Activated CD8-positive, alpha-beta memory T cell treated with anti-CD3 and anti-CD28 coated beads for 36 hours (primary cell): Measurements from ENCODE around the gene MARS1. TPM values are rescaled to one million over a fixed set of nuclear protein-coding genes. Genes with fewer than 3 reads are reported as not detected.

Experiments used
- CTCF ChIA-PET: fragments of 350-600 bp; sonication (Branson Sonifier 250); formaldehyde crosslinking; loops from one replicate; lab custom pipeline; 2021; ENCODE audit warnings: antibody characterized with exemption; lab: Charles Lee
- POLR2A ChIA-PET: fragments of 350-600 bp; sonication (Branson Sonifier 250); formaldehyde crosslinking; loops from one replicate; lab custom pipeline; 2021; ENCODE audit warnings: antibody characterized with exemption; lab: Charles Lee
- total RNA-seq, 2 experiments: library from RNA; stranded (reverse); gene quantifications; one replicate each; pipeline ENCODE4 v1.2.3, GENCODE V29; 2021

Gene MARS1
- total RNA-seq, 2 experiments from 2014 or later: 438 to 455 TPM

GRCh38 chr12:57455374-57456144, 32.3 kb upstream of the MARS1 start:
- ChIA-PET CTCF (interaction anchor here (0.6 to 3.2 kb wide), 23 partner anchors 7 to 226 kb away, joined by 3 to 16 read pairs (median 3); partner anchors contain the start of gene SHMT2), POLR2A (interaction anchor here (0.6 to 0.9 kb wide), 5 partner anchors 15 to 730 kb away, joined by 3 to 8 read pairs (median 4); partner anchors contain the start of gene NACA)

GRCh38 chr12:57456145-57456700, 31.6 kb upstream of the MARS1 start:
- ChIA-PET CTCF (interaction anchor here (0.6 to 2.2 kb wide), 22 partner anchors 8 to 227 kb away, joined by 3 to 16 read pairs (median 3); partner anchors contain the start of gene SHMT2), POLR2A (interaction anchor here (0.9 kb wide), 2 partner anchors 14 to 26 kb away, joined by 3 to 4 read pairs; no protein-coding TSS in a partner anchor)

DNA sequence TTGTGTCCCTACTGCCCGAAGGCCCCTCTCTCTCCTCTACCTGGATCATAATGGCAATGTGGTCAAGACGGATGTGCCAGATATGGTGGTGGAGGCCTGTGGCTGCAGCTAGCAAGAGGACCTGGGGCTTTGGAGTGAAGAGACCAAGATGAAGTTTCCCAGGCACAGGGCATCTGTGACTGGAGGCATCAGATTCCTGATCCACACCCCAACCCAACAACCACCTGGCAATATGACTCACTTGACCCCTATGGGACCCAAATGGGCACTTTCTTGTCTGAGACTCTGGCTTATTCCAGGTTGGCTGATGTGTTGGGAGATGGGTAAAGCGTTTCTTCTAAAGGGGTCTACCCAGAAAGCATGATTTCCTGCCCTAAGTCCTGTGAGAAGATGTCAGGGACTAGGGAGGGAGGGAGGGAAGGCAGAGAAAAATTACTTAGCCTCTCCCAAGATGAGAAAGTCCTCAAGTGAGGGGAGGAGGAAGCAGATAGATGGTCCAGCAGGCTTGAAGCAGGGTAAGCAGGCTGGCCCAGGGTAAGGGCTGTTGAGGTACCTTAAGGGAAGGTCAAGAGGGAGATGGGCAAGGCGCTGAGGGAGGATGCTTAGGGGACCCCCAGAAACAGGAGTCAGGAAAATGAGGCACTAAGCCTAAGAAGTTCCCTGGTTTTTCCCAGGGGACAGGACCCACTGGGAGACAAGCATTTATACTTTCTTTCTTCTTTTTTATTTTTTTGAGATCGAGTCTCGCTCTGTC, 31.0 kb upstream of the MARS1 start:
- ChIA-PET CTCF (interaction anchor here (0.6 to 2.2 kb wide), 11 partner anchors 15 to 205 kb away, joined by 3 to 16 read pairs (median 4); no protein-coding TSS in a partner anchor), POLR2A (interaction anchor here (0.9 kb wide), 1 partner anchor 27 kb away, joined by 4 read pairs; no protein-coding TSS in a partner anchor)

DNA sequence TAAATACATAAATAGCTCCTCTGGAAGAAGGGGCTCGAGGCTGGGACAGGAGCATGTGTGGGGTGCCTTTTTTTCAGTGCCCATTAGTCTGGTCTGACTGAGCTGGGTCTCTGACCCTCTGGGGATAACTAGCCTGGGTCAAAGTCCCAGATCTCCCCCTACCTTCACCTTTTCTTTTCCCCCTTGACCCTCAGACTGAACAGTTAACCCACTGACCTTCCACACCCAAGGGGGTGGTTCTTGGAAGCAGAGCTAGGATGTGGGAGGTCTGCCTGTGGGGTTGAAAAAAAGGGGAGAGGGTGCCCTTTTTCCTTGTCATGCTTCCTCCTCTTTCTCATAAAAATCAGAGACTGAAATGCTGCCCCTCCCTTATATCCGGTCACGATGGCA, 29.2 kb upstream of the MARS1 start:
- ChIA-PET POLR2A (interaction anchor here (0.6 to 1.3 kb wide), 10 partner anchors 18 to 970 kb away, joined by 3 to 11 read pairs (median 4); partner anchors contain the start of gene DDIT3), CTCF (interaction anchor here (0.7 to 6.8 kb wide), 24 partner anchors 9 to 346 kb away, joined by 3 to 120 read pairs (median 4); partner anchors contain the start of genes ARHGAP9, INHBC and SHMT2)

DNA sequence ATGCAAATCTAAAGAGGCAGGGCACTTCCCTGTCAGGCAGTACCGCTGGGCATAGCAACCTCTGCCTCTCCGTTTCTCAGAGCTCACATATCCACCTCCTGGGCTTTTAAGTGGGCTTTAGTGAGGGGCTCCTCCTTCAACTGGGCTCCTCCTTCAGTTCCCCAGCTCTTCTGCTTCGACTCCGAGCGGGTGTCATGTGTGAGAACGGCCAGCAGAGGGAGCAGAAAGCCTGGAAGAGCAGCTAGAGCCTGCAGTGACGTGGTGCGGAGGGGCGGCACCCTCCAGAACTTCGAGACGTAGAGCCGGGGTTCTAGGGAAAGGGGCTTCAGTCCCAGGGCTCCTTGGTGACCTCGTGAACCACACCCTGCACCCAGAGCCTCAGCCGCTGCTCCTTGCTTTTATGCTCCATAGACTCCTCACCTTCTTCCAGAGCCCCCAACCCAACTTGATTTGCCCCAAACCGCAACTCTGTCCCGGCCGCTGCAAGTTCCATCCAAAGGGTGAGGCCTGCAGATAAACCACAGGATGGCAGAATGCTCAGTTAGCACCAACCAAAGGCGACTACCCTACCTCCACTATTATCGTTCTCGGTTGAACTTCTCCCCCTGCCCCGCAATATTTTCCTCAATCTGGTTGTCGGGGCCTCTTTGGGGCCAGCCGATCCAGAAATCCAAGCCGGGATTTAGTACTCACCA, 28.7 kb upstream of the MARS1 start:
- ChIA-PET POLR2A (interaction anchor here (0.5 to 1.3 kb wide), 9 partner anchors 16 to 219 kb away, joined by 3 to 11 read pairs (median 3); partner anchors contain the start of gene DDIT3), CTCF (interaction anchor here (0.7 to 6.8 kb wide), 25 partner anchors 9 to 347 kb away, joined by 3 to 120 read pairs (median 4); partner anchors contain the start of genes ARHGAP9, INHBC and SHMT2)

- ChIA-PET POLR2A (interaction anchor here (0.5 to 2.3 kb wide), 2 partner anchors 16 to 17 kb away, joined by 3 to 8 read pairs; no protein-coding TSS in a partner anchor), CTCF (interaction anchor here (0.7 to 6.8 kb wide), 14 partner anchors 10 to 230 kb away, joined by 3 to 120 read pairs (median 4); partner anchors contain the start of genes ARHGAP9, INHBC and SHMT2)
These were observed 28.0 kb upstream of the MARS1 start, which contains the start of gene GLI1 for GRCh38 chr12:57459750-57460467. Gene GLI1, plus strand, starts transcription at chr12:57459785. Its CDS starts 3,907 bp downstream, at chr12:57463692.

- POLR2A ChIA-PET: interaction anchor here (0.6 to 2.3 kb wide), 3 partner anchors 16 to 220 kb away, joined by 3 to 8 read pairs (median 8); no protein-coding TSS in a partner anchor
- CTCF ChIA-PET: interaction anchor here (0.6 to 6.8 kb wide), 7 partner anchors 10 to 221 kb away, joined by 3 to 120 read pairs (median 3); partner anchors contain the start of gene ARHGAP9
These were observed 27.4 kb upstream of the MARS1 start for GRCh38 chr12:57460468-57460784.

- ChIA-PET POLR2A (interaction anchor here (0.6 to 2.3 kb wide), 3 partner anchors 16 to 220 kb away, joined by 3 to 8 read pairs (median 8); no protein-coding TSS in a partner anchor), CTCF (interaction anchor here (0.6 to 6.8 kb wide), 7 partner anchors 7 to 222 kb away, joined by 3 to 120 read pairs (median 4); partner anchors contain the start of genes ARHGAP9 and INHBE)
These were observed 27.0 kb upstream of the MARS1 start for GRCh38 chr12:57460841-57461275.

DNA sequence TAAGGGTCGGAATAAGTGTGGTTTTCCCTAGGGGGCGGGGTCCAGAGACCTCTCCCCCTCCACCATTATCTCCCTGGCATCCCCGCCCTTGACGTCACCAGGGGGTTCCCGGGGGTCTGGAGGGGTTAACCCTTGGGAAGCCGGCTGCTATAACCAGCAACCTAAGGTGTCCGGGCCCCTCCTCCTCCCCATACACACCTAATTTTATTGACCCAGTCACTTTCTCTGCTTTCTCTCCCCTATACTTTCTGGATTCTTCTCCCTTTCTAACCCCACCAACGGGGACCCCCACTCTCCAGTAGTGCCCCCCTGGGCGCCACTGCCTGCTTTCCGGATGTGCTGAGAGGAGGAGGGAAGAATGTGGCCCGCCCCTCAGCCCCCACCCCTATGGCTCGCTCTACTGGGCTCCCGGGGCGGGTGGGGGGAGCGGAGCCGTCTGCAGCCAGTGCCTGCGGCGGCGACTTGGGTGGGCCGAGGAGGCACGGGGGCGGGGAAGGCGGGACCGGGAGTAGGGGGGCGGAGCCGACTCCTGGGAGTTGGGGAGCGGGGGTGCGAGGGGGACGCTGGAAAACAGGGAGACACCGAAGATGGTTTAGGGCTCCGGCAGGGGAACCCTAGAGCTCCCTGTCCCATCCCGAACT, 26.5 kb upstream of the MARS1 start:
- POLR2A ChIA-PET: interaction anchor here (0.6 to 2.3 kb wide), 4 partner anchors 15 to 221 kb away, joined by 3 to 8 read pairs (median 6); no protein-coding TSS in a partner anchor
- CTCF ChIA-PET: interaction anchor here (0.8 to 6.8 kb wide), 11 partner anchors 7 to 222 kb away, joined by 3 to 120 read pairs (median 3); partner anchors contain the start of genes ARHGAP9 and INHBE

GRCh38 chr12:57461917-57462250, 26.0 kb upstream of the MARS1 start:
- ChIA-PET POLR2A (interaction anchor here (1.4 to 2.3 kb wide), 2 partner anchors 15 to 58 kb away, joined by 3 to 8 read pairs; no protein-coding TSS in a partner anchor), CTCF (interaction anchor here (0.6 to 6.8 kb wide), 13 partner anchors 8 to 219 kb away, joined by 3 to 120 read pairs (median 3); partner anchors contain the start of genes ARHGAP9 and INHBE)

GRCh38 chr12:57462251-57462911, 25.5 kb upstream of the MARS1 start:
- POLR2A ChIA-PET: interaction anchor here (0.6 to 2.3 kb wide), 3 partner anchors 14 to 350 kb away, joined by 3 to 10 read pairs (median 8); no protein-coding TSS in a partner anchor
- CTCF ChIA-PET: interaction anchor here (0.6 to 6.8 kb wide), 16 partner anchors 8 to 237 kb away, joined by 3 to 120 read pairs (median 3); partner anchors contain the start of genes ARHGAP9 and INHBE

DNA sequence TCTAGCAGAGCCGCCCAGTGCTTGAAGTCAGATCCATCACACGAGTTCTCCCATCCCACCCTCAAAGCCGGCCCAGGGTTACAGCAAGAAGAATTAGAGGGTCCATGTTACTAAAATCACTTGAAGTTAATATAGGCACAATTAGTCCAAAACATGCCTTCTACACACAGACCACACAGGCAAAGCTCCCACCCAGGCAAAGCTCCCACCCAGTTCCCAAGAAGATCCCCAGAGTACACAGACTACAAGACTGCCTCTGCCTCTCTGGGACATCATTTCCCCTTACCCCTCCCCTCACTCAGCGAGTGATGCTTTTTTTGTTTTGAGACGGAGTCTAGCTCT, 25.0 kb upstream of the MARS1 start:
- ChIA-PET POLR2A (interaction anchor here (0.5 to 1.2 kb wide), 3 partner anchors 11 to 351 kb away, joined by 3 to 10 read pairs (median 5); no protein-coding TSS in a partner anchor), CTCF (interaction anchor here (0.6 to 6.8 kb wide), 14 partner anchors 9 to 238 kb away, joined by 3 to 120 read pairs (median 3); partner anchors contain the start of genes ARHGAP9 and INHBE)

DNA sequence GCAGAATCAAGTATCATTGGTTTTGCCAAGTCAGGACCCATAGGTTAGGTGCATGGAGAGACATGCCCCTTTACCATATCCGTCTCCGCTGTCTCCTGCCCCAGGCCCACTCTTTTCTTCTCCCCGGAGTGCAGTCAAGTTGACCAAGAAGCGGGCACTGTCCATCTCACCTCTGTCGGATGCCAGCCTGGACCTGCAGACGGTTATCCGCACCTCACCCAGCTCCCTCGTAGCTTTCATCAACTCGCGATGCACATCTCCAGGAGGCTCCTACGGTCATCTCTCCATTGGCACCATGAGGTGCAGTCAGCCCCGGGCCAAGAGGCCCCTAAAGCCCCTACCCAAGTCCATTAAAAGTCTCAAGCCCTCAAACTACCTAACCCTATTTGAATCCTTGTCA, 23.3 kb upstream of the MARS1 start:
- POLR2A ChIA-PET: interaction anchor here (0.5 to 0.6 kb wide), 2 partner anchors 55 kb away, joined by 3 to 6 read pairs; no protein-coding TSS in a partner anchor
- CTCF ChIA-PET: interaction anchor here (1.8 to 1.9 kb wide), 2 partner anchors 12 to 222 kb away, joined by 5 to 8 read pairs; no protein-coding TSS in a partner anchor

- ChIA-PET POLR2A (interaction anchor here (0.5 to 0.6 kb wide), 2 partner anchors 54 to 55 kb away, joined by 3 to 6 read pairs; no protein-coding TSS in a partner anchor), CTCF (interaction anchor here (1.8 to 1.9 kb wide), 2 partner anchors 12 to 223 kb away, joined by 5 to 8 read pairs; no protein-coding TSS in a partner anchor)
These were observed 22.7 kb upstream of the MARS1 start for GRCh38 chr12:57465030-57465746.
